Esophagus muscularis mucosa (tissue), 4 donors: ENCODE measurements around the gene TCAF2.
"Not testable (repeated sequence)": the region's sequence is repeated elsewhere in the genome, so short reads cannot be mapped to it uniquely, and the experiment has no call there.

Experiments used
- CTCF ChIP-seq, 3 experiments: fragments of 200-600 bp in 2 of 3; fragments of 450-650 bp in 1 of 3; sonication (generic) in 2 of 3; IDR thresholded peaks; one replicate each; pipeline ENCODE4 v1.5.1; 2017 to 2019; ENCODE audit warnings: antibody characterized with exemption in 3 of 3, mild to moderate bottlenecking in 2 of 3, moderate library complexity in 1 of 3
- EP300 ChIP-seq: sonication (generic); formaldehyde crosslinking; IDR thresholded peaks from one replicate; pipeline ENCODE4 v1.6.1; 2017; ENCODE audit warnings: antibody characterized with exemption
- POLR2A ChIP-seq: fragments of 450-650 bp; IDR thresholded peaks from one replicate; pipeline ENCODE4 v1.6.1; 2017; ENCODE audit warnings: antibody characterized with exemption, moderate library complexity, mild to moderate bottlenecking, low read depth
- POLR2AphosphoS5 ChIP-seq, 2 donors: sonication (generic); formaldehyde crosslinking; IDR thresholded peaks; one replicate each; pipeline ENCODE4 v1.6.1; 2017; ENCODE audit warnings: antibody characterized with exemption in 2 of 2

GRCh38 chr7:143620058-143620457, 716 bp upstream of the TCAF2 start:
- not testable (repeated sequence) for TF ChIP-seq POLR2AphosphoS5 (IDR thresholded peaks at IDR 0.05); POLR2A; EP300
- TF ChIP-seq CTCF (IDR thresholded peaks at IDR 0.05), result peak in 2 of 3 experiments; percentile 34 to 38
